ENCODE results near the gene AKAP8. TPM values are rescaled to one million over a fixed set of nuclear protein-coding genes. Genes with fewer than 3 reads are reported as not detected.
"Not testable (repeated sequence)": the region's sequence is repeated elsewhere in the genome, so short reads cannot be mapped to it uniquely, and the experiment has no call there.

AKAP8 gene
- total and polyA plus RNA-seq, 2 experiments from 2014 or later: 13.4 to 14.6 TPM

DNA sequence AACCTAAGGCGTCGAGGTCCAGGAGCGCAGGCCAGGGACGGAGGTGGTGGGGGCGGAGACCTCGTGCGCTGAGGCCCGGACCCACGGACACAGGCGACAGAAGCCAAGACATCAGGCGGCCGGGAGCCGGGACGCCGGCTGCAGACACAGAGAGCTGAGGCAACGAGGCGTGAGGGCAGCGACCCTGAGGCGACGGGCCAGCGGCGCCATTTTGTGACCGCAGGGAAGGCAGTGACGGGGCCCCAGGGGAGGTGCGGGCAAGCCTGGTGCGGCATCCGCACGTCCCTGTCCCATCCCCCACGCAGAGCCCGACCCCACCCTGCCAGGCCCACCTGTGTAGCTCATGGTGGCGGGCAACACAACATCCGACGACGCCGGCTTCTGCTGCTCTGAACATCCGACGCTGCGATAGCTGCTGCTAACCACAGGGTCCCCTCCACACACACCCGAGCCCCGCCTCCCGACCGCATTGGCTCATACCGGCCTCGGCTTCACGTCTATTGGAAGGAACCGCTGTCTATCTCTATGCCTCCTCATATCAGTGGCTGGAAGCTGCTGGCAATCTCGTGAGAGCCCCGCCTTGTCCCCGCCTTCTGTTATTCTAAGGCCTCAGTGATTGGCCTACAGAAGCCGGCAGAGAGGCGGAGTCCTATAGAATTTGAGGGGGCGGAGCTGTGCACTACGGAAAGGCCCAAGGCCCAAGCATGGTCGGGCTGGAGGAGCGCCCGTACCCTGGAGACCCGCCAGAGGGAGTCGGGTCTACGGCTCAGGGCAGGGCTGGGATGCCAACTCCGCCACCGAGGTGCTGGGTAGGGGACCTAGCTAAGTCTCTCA is 39.2 kb upstream of the AKAP8 start, which contains the start of gene AKAP8L:
TSS of gene AKAP8L (minus strand) at position 410 of the 834 bp plus-strand sequence. CDS start at position 345, 65 bp downstream.
- Histone ChIP-seq H3K27me3 (replicated peaks; ENCODE audit: insufficient read depth) (no peaks in the 10 kb centered on the region), H3K9me2 (ENCODE audit: insufficient read depth) (no peaks in the 10 kb centered on the region), H3K9ac (peak within 1 kb of the TSS; percentile 94), H3K4me3 (peak within 1 kb of the TSS; percentile 98), H3K9me3 (ENCODE audit: low read depth) (no peaks in the 10 kb centered on the region), H3K4me1 (ENCODE audit: insufficient read depth) (peaks cover 20% of the 10 kb centered on the region), H2AFZ (peak within 1 kb of the TSS; percentile 78), H3K79me2 (ENCODE audit: insufficient read depth) (peaks cover 49% of the 10 kb centered on the region), H3K36me3 (ENCODE audit: low read depth) (peaks cover 13% of the 10 kb centered on the region), H3K27ac (peak within 1 kb of the TSS; percentile 85), H3K4me2 (ENCODE audit: unreplicated experiment) (peak within 1 kb of the TSS; percentile 99), H4K20me1 (ENCODE audit: insufficient read depth) (0 out of 2 replicates have a peak, but pooled peaks cover 3% of the 10 kb centered on the region), H3F3A (ENCODE audit: insufficient read depth) (peaks cover 21% of the 10 kb centered on the region)
- peak; percentile 100 for DNase-seq
- in situ Hi-C loops (cut with MboI): no loop called here
- WGBS, 2 experiments (ENCODE audit: low coverage in 1 of 2, low lambda C conversion rate in 2 of 2, missing lambda C conversion rate in 2 of 2): 1 to 2% methylated on average over 40 to 59 of the region's 61 CpGs
- TF ChIP-seq EZH2 (IDR thresholded peaks at IDR 0.05; ENCODE audit: insufficient read depth, poor library complexity, severe bottlenecking): no peak
- TF ChIP-seq EZH2phosphoT487 (IDR thresholded peaks at IDR 0.05; ENCODE audit: insufficient read depth, low read depth): no peak

DNA sequence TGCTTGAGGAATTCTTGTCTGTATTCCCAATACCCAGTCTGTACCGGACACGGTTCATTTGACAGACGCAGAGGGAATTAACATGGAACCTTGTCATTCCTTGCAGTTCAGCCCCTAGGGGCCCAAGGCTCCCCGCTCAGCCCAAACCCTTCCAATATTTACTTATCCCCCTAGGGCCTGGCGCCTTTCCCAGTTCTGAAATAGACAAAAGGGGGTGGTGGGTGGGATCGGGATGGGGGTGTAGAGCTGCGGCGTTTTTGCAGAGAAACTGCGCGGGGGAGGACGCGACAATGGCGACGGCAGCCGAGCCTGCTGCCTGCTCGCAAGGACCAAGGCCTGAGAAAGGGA is 38.6 kb upstream of the AKAP8 start:
- H3K4me2 ChIP-seq (ENCODE audit: unreplicated experiment): peak overlapping the region; percentile 91
- H4K20me1 ChIP-seq (ENCODE audit: insufficient read depth): 0 out of 2 replicates have a peak, but pooled peaks cover 3% of the 10 kb centered on the region
- WGBS, 2 experiments (ENCODE audit: low coverage in 1 of 2, low lambda C conversion rate in 2 of 2, missing lambda C conversion rate in 2 of 2): 1% methylated on average over 16 of the region's 16 CpGs
- H3F3A ChIP-seq (ENCODE audit: insufficient read depth): peaks cover 21% of the 10 kb centered on the region
- H3K27ac ChIP-seq: peak overlapping the region; percentile 85
- peak overlapping the region; percentile 64 for H2AFZ ChIP-seq
- in situ Hi-C loops (cut with MboI): no loop called here
- H3K9ac ChIP-seq: peak overlapping the region; percentile 94
- TF ChIP-seq EZH2phosphoT487 (IDR thresholded peaks at IDR 0.05; ENCODE audit: insufficient read depth, low read depth) (no peak), EZH2 (IDR thresholded peaks at IDR 0.05; ENCODE audit: insufficient read depth, poor library complexity, severe bottlenecking) (no peak)
- peak; percentile 55 for DNase-seq
- H3K4me3 ChIP-seq: peak overlapping the region; percentile 98
- peaks cover 20% of the 10 kb centered on the region for H3K4me1 ChIP-seq (ENCODE audit: insufficient read depth)
- H3K9me2 ChIP-seq (ENCODE audit: insufficient read depth): no peaks in the 10 kb centered on the region
- peaks cover 55% of the 10 kb centered on the region for H3K79me2 ChIP-seq (ENCODE audit: insufficient read depth)
- H3K27me3 ChIP-seq (replicated peaks; ENCODE audit: insufficient read depth): no peaks in the 10 kb centered on the region
- peaks cover 7% of the 10 kb centered on the region for H3K36me3 ChIP-seq (ENCODE audit: low read depth)
- H3K9me3 ChIP-seq (ENCODE audit: low read depth): no peaks in the 10 kb centered on the region

DNA sequence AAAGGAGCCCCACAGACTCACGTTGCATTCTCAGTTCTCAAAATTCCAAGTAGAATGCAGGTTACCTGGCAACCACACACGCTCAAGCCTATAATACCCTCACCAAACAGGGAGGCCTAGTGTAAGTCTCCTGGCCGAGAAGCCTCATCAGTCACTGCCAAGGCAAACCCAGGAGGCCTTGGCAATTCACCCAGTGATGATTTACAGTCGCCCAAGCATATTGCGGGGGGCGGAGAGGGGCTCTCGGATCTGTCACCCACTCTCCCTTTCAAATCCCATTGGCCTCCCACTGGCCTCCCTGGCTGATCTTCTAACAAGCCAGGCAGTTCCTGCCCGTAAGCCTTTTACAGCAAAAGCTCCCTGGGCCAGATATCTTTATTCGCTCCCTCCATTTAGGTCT is 38.1 kb upstream of the AKAP8 start:
- no peak overlapping the region for H2AFZ ChIP-seq
- peak; percentile 46 for DNase-seq
- H4K20me1 ChIP-seq (ENCODE audit: insufficient read depth): 0 out of 2 replicates have a peak, but pooled peaks cover 3% of the 10 kb centered on the region
- peak overlapping the region; percentile 85 for H3K27ac ChIP-seq
- H3K4me2 ChIP-seq (ENCODE audit: unreplicated experiment): peak overlapping the region; percentile 91
- in situ Hi-C loops (cut with MboI): no loop called here
- peak overlapping the region; percentile 98 for H3K4me3 ChIP-seq
- H3K9me3 ChIP-seq (ENCODE audit: low read depth): no peaks in the 10 kb centered on the region
- WGBS, 2 experiments (ENCODE audit: low coverage in 1 of 2, low lambda C conversion rate in 2 of 2, missing lambda C conversion rate in 2 of 2): 6% methylated on average over 9 of the region's 9 CpGs
- H3F3A ChIP-seq (ENCODE audit: insufficient read depth): peaks cover 21% of the 10 kb centered on the region
- no peaks in the 10 kb centered on the region for H3K27me3 ChIP-seq (replicated peaks; ENCODE audit: insufficient read depth)
- peaks cover 20% of the 10 kb centered on the region for H3K4me1 ChIP-seq (ENCODE audit: insufficient read depth)
- peak overlapping the region; percentile 94 for H3K9ac ChIP-seq
- peaks cover 60% of the 10 kb centered on the region for H3K79me2 ChIP-seq (ENCODE audit: insufficient read depth)
- no peak for TF ChIP-seq EZH2 (IDR thresholded peaks at IDR 0.05; ENCODE audit: insufficient read depth, poor library complexity, severe bottlenecking)
- no peak for TF ChIP-seq EZH2phosphoT487 (IDR thresholded peaks at IDR 0.05; ENCODE audit: insufficient read depth, low read depth)
- H3K9me2 ChIP-seq (ENCODE audit: insufficient read depth): no peaks in the 10 kb centered on the region
- H3K36me3 ChIP-seq (ENCODE audit: low read depth): 0 out of 2 replicates have a peak, but pooled peaks cover 2% of the 10 kb centered on the region

DNA sequence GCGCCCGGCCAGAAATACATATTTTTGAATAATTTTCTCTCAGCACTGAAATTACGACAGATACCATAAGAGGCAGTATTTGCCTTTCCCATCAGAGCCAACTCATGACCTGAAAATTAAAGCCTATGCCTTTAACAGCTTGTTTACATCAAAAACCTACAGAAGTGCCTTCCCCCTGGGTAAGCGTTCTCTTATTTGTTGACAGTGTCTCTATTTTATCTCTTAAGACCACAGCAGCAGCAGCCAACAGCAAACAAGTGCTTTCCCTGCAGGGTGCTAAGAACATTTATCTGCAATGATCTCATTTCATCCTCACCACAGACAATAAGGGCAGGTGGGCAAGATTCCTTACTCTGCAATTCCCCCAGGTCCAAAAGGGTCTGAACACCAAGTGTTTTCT is 33.2 kb upstream of the AKAP8 start:
- in situ Hi-C loops (cut with MboI): no loop called here
- Histone ChIP-seq H3K9me2 (ENCODE audit: insufficient read depth) (no peaks in the 10 kb centered on the region), H3K27ac (no peak overlapping the region), H3K9me3 (ENCODE audit: low read depth) (no peaks in the 10 kb centered on the region), H4K20me1 (ENCODE audit: insufficient read depth) (peaks cover 8% of the 10 kb centered on the region; the same call in 1 of the 2 replicates), H3K79me2 (ENCODE audit: insufficient read depth) (peaks cover 100% of the 10 kb centered on the region), H3K36me3 (ENCODE audit: low read depth) (peaks cover 9% of the 10 kb centered on the region; the same call in 1 of the 2 replicates), H3F3A (ENCODE audit: insufficient read depth) (peaks cover 3% of the 10 kb centered on the region; the same call in 1 of the 2 replicates), H3K4me1 (ENCODE audit: insufficient read depth) (peaks cover 21% of the 10 kb centered on the region), H3K9ac (no peak overlapping the region), H3K27me3 (replicated peaks; ENCODE audit: insufficient read depth) (no peaks in the 10 kb centered on the region), H3K4me3 (no peak overlapping the region), H3K4me2 (ENCODE audit: unreplicated experiment) (no peak overlapping the region), H2AFZ (no peak overlapping the region)
- no peak for TF ChIP-seq EZH2 (IDR thresholded peaks at IDR 0.05; ENCODE audit: insufficient read depth, poor library complexity, severe bottlenecking)
- TF ChIP-seq EZH2phosphoT487 (IDR thresholded peaks at IDR 0.05; ENCODE audit: insufficient read depth, low read depth): no peak
- no peak for DNase-seq
- WGBS, 2 experiments (ENCODE audit: low coverage in 1 of 2, low lambda C conversion rate in 2 of 2, missing lambda C conversion rate in 2 of 2): 71 to 73% methylated on average over 4 of the region's 4 CpGs

DNA sequence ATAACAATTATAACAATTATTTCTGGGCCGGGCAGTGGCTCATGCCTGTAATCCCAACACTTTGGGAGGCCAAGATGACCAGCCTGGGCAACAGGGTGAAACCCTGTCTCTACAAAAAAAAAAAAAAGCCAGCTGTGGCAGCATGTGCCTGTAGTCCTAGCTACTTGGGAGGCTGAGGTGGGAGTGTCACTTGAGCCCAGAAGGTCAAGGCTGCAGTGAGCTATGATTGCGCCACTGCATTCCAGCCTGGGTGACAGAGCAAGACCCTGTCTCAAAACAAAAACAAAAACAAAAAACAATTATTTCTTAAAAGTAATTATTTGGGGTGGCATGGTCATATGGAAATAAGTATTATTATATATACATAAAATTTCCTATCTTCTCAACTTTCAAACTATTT is 31.8 kb upstream of the AKAP8 start:
- H3K9me3 ChIP-seq (ENCODE audit: low read depth); H3K9me2 ChIP-seq (ENCODE audit: insufficient read depth); H3F3A ChIP-seq (ENCODE audit: insufficient read depth); H2AFZ ChIP-seq; in situ Hi-C loops (cut with MboI); H3K27ac ChIP-seq; H3K4me2 ChIP-seq (ENCODE audit: unreplicated experiment); DNase-seq; H3K27me3 ChIP-seq (replicated peaks; ENCODE audit: insufficient read depth); H4K20me1 ChIP-seq (ENCODE audit: insufficient read depth); H3K4me3 ChIP-seq: not testable (repeated sequence)
- 92 to 100% methylated on average over 2 of the region's 2 CpGs for WGBS, 2 experiments (ENCODE audit: low coverage in 1 of 2, low lambda C conversion rate in 2 of 2, missing lambda C conversion rate in 2 of 2)
- H3K36me3 ChIP-seq (ENCODE audit: low read depth): peaks cover 11% of the 10 kb centered on the region; the same call in 1 of the 2 replicates
- H3K4me1 ChIP-seq (ENCODE audit: insufficient read depth): peaks cover 10% of the 10 kb centered on the region; the same call in 1 of the 2 replicates
- peak overlapping the region; percentile 2; the same call in 1 of the 2 replicates for H3K9ac ChIP-seq
- H3K79me2 ChIP-seq (ENCODE audit: insufficient read depth): peaks cover 100% of the 10 kb centered on the region
